Skin of body (tissue), 2 donors: ENCODE results near the gene NPEPL1. TPM values are rescaled to one million over a fixed set of nuclear protein-coding genes. Genes with fewer than 3 reads are reported as not detected.

Source experiments
- DNase-seq: peaks from one replicate; lab custom pipeline; 2025; lab: John Stamatoyannopoulos, UW
- total RNA-seq: library from RNA; depleted of rRNA; stranded (reverse); fragments of >200 nt; gene quantifications from one replicate; pipeline ENCODE4 v1.2.3, GENCODE V29; 2014

Gene NPEPL1
- total RNA-seq, 1 donor from 2014 or later, result 19.0 TPM

DNA sequence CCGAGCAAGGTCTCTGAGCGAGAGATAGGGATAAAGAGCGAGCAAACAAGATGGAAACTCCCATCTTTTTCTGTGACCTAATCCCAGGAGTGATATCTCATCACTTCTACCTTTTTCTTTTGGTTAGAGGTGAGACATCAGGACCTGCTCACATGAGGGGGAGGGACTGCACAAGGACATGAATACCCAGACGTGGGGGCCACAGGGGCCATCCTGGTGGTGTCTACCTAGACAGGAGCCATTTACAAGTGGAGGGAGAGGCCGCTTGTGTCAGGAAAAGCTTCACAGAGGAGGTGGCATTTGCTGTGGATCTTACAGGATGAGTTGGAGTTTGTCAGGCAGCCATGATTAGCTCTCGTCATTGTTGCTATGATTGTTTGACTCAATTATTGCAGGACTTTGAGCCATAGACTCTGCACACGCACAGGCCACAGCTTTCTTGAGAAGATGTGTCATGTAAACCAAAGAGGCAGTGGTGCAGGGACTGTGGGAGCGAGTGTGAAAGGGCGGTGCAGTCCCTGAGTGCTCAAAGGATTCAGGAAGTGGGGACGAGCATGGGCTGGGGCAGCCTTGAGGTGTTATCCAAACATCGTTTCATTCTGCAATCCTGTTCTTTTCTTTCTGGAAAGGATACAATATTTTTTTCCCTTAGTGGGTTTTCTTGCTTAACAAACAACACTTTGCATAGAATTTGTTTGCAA, 7.7 kb downstream of the NPEPL1 start:
- DNase-seq, result peak; percentile 44

DNA sequence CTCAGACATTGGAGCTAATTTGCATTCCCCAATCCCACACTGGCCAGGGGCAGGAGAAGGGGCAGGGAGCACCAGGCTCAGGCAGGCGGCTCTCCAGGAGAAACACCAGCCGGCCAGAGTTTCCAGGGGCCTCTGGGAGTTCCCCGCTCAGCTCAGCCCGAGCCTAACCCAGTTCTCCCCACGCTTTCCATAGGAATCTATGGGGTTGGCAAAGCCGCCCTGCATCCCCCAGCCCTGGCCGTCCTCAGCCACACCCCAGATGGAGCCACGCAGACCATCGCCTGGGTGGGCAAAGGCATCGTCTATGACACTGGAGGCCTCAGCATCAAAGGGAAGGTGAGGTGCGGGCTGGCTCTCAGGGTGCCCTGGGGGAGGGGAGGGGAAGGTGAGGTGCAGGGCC, 8.2 kb downstream of the NPEPL1 start:
- DNase-seq, result no peak

DNA sequence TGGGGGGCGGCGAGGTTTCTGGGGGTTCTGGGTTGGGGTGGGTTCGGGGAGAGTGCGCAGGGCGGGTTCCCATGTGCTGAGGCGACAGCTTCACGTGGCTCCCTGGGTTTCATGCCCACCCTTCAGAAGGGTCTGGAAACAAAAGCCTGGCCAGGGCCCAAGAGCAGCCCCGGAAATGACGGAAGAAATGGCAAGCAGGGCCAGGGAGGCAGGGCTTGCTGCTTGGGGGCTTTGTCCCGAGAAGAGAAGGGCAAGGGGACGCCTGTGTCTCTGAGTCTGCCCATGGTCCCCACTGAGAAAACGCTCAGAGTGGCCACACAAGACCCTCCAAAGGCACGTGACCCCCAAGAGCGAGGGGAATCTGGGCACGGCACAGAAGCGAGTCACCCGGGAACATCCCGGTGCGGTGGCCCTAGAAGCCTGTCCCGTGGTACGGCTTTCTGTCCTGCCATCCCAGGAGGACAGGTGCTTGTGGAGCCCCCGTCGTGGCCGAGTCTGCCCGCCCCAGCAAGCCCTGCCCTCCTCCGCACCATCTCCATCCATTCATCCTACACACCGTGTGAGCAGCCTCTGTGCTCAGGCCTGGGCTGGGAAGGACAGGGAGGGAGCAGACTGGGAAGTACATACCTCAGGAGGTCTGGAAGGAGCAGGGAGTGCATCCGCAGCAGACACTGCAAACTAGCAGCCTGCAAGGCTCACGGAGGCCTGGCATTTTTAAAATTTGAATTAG, 9.0 kb downstream of the NPEPL1 start:
- no peak for DNase-seq

DNA sequence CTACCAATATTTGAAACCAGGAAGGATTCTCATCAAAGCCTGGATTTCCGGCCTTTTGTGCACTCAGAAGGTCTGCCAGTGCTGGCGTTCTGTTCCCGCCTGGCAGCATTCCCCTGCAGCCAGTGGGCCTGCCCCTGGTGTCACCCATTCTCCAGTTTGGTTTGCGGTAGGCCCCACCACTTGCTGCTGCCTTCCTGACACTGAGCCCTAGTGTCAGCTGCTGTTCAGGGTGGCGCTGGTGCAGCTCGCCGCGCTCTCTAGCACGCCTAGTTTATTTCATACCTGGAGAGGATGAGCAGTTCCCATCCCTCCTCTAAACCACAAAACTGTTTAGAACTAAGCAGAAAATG, 9.5 kb downstream of the NPEPL1 start:
- no peak for DNase-seq

DNA sequence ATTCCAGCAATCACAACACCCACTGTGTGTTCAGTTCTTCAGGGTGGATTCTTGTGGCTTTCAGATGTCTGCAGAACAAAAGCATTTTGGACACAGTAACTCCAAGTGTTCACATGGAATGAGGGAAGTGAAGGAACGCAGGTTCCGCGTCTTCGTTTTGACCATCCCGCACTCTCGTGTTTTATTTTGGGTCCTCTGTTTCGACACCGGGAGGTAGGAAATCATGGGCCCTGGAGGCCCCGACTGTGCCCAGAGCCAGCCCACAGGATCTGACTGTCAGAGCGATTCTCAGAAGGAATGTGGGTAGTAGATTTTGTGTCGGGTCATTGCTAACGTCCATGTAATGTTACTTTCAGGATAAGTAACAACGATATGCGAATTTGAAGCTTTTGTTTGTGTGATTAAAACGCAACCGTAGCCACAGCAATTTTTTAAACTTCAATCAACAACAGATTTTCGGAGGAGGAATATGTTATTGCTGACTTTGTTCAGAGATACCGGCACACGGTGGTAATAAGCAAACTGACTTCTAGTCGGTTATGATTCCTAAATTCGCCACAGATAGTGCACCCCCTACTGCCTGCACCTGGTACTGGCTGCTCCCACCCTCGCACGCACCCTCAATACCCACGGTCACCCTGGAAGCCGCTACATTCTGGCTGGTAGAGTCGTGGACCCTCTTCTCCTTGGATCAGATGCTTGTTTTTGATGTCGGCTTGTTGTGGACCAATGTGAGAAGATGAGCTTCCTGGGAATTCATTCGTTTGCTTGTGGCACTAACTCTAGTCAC, 10.5 kb downstream of the NPEPL1 start:
- no peak for DNase-seq

DNA sequence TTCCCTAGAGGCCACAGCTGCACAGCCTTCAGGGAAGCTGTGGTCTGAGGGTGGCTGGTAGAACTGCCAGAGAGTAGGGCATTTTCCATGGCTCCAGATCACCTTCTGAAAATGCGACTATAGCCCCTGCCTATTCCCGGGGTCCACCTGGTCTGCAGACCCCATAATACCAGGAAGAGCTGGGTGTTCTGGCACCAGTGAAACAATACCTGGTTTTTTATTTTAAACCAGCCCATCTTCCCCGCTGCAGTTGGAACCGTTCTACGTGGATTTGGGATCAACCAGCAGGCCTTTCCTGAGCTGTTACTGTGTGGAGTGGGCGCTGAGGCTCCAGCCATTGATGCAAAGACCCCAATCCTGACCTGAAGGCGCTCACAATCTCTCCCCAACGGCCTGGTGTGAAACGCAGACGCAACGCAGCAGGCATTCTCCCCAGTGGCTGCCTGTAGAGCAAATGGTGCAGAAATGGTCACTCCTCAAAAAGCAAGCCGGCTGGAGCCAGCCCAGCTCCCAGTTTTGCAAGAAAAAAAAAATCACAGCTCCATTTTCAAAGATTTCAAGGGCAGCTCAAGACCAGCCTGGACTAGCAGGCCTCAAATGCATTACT, 11.3 kb downstream of the NPEPL1 start:
- DNase-seq, result no peak

DNA sequence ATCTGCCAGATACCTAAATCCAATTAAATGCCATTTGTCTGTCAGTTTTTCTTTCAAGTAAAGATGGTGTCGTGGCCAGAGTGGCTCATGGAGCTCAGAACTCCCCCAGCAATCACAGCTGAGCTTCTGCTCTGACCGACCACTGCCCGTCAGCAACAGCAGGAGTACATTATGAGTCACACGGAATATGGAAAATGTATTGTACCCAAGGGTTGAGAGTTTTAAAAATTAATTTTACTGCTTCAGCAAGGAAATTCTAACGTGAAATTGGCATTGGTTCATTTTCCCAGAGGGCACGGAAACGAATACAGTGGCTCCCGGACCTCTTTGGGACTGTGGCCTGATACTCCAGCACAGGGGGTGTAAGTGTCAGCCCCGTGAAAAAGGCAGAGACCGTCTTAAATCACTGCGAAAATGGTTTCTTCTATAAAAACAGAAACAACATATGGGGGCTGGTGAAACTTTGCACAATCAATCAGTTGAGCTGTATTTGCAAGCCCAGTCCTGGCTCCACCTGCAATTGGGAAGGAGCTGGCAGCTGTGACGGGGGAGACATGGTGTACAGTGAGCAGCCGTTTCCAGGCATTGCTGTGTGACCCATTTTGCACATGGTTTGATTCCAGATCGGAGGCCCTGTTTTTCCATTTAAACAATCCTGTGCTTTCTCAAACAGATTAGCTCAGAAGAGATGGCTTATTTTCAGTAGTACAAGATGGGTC, 12.8 kb downstream of the NPEPL1 start:
- DNase-seq, result peak; percentile 71

DNA sequence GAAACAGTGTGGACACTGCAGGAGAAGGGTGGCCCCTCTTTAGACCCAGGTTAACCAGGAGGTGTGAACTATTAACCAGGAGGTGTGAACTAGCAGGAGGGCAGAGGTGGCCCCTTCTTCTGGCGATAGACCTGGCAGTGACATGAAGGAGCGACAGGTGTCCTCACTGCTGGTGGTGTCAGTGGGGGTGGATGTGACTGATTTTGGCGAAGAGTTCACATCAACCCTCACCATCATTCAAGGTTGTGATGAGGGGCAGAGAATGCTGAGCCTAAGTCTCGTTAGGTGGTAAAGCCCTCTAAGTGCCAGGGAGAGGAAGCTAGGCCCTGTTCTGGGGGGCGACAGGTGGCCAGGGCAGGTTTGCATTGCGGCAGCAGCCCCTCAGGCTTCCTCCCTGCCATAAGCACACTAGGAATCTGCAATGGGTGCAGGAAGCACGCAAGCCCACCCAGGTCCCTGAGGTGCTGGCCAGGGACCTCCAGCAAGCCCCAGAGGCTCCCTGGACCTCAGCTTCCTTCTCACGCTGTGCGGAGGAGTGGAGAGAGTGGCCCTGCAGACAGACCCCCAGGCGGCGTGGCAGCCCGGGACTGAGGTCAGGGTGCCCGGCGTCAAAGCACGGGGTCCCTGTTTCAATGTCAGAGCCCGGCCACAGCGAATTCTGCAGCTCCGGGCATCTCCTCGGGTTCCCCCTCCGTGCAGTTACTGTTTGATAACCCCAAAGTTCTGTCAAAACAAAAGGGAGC, 13.7 kb downstream of the NPEPL1 start:
- no peak for DNase-seq

DNA sequence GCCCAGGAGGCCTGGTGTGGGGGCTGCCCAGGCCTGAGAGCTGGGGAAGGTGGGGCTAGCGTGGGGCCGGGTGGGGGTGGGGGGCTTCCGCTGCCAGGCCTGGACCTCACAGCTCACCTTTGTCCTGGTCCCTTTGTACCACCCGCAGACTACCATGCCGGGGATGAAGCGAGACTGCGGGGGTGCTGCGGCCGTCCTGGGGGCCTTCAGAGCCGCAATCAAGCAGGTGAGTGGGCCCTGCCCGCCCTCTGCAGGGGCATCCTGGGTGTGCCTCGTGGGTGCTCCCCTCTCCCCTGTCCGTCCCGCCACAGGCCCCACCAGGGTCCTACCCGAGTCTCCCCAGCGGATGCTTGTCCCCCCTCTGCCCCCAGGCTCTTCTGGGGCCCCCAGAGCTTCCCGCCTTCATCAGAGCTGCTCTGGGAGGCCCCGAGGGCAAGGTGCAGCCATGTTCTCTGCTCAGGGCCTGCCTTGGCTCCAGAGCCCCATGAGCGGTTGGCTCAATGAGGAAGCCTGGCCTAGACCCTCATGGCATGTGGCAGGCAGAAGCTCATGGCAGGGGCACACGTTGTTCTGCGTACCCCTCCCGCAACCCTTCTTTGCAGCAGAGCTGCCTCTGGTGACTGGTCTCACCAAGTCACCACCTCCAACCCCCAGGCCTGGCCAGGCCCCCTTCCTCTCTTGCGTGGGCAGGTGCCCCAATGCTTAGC, 14.5 kb downstream of the NPEPL1 start:
- DNase-seq, result no peak

DNA sequence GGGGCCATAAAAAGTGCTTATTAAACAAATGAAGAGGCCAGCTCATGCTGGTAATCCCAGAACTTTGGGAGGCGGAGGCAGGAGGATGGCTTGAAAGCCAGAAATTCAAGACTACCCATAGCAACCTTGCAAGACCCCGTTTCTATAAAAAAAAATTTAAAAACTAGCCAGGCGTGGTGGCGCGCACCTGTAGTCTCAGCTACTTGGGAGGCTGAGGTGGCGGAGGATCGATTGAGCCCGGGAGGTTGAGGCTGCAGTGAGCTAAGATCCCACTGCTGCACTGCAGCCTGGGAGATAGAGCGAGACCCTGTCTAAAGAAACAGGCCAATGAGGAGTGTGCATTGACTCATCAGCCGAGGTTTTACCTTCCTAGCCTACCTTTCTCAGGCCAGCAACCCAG, 15.2 kb downstream of the NPEPL1 start:
- DNase-seq, result no peak

DNA sequence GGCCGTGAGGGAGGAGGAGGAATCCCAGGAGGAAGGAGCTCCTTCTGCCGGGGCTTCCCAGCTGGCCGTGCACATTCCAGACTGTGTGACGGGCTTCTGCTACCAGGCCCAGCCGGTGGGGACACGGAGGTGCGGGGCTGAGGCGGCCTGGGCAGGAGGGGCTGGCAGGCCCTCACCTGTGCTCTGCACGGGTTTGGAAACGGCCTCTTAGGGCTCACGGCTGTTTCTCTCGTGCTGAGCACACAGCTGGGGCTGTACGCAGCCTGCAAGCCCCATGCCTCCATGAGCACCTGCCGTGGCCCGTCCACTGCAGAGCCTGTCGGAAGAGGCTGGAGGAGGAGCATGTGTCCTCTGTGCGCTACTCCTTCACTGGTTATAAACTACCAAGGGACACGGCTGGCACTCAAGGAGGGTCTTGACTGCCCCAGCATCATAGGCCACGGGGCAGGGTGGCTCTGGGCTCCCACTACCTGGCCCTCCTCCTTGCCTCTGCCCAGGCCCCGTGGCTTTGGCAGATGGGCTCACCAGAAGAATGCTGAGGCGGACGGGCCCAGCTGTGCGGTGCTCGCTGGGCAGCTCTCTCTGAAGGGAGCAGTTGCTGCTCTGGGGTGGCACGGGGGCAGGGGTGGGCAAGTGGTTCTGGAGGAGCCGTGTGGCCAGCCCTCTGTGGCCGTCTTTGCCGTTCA, 15.8 kb downstream of the NPEPL1 start:
- no peak for DNase-seq

DNA sequence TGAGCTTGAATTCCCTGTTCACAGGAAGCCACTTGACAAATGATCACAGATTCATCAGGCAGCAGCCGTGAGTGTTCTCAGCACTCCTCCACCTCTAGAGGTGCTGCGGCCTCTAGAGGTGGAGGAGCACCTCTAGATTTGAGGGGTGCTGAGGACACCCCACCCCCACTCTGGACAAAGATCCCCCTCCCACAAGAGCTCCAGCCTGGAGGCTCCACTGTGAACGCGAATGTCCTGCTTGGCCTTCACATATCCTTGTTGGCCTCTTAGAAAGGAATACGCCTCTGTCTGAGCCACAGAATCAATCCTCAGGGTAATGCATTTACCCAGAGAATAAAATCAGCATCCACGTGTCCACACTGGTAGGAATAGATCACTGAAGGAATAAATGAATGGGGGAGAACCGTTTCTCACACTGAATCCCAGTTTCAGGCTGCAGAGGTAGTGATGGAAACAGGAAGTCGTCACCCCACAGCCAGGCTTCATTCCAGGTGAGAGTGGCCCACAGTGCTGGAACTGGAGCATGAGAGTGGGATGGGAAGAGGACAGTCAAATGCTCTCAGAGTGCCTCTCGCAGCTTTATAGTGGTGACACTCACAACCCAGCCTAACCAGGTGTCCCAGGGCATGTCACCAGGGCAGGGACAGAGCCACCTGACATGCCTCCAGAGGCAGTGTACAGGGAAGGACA, 16.6 kb downstream of the NPEPL1 start:
- no peak for DNase-seq

DNA sequence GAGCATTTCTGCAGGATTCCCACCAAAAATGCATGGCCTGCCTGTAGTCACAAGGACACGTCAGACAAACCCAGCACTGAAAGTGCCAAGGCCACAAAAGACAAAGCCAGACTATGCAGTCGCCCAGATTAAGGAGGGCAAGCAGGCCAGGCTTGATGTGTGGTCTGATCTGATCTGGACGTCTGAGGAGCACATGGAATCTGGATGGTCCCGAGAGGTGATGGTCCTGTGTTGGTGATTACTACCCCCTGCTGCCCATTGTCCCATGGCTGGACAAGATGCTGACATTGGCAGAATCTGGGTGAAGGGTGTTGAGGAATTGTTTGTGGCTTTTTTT, 17.1 kb downstream of the NPEPL1 start:
- no peak for DNase-seq

DNA sequence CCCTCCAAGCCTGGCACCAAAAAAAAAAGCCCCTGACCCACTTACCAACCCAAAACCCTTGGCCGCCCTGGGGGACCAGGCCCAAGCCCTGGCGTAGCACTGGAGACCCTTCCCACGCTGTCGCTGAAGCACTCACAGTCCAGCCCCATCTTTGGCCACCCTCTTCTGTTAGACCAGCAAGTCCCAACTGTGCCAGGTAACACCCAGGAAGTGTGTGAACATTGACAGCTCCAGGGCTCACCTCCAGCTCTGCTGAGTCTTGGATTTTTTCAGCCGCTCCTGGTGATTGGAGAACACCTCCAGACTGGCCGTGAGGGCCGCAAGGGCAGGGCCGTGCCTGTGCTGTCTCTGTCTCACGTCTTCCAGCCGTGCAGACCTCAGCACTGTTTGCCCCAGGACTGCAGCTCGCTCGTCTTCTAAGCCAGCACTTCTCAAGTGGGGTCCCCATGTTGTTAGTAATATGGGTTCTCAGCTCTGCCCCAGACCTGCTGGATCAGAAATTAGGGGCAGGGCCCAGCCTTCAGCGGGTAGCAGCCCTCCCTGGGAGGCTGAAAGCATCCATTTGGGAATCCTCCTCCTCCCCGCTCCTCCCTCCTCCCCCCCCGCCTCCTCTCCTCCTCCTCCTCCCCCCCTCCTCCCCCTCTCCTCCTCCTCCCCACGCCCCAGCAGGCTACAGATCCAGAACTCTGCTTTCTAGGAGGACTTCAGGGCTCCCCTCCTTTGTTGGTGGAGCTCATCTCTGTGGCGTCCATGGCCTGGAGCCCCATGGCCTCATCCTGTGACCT, 18.1 kb downstream of the NPEPL1 start:
- DNase-seq, result no peak

DNA sequence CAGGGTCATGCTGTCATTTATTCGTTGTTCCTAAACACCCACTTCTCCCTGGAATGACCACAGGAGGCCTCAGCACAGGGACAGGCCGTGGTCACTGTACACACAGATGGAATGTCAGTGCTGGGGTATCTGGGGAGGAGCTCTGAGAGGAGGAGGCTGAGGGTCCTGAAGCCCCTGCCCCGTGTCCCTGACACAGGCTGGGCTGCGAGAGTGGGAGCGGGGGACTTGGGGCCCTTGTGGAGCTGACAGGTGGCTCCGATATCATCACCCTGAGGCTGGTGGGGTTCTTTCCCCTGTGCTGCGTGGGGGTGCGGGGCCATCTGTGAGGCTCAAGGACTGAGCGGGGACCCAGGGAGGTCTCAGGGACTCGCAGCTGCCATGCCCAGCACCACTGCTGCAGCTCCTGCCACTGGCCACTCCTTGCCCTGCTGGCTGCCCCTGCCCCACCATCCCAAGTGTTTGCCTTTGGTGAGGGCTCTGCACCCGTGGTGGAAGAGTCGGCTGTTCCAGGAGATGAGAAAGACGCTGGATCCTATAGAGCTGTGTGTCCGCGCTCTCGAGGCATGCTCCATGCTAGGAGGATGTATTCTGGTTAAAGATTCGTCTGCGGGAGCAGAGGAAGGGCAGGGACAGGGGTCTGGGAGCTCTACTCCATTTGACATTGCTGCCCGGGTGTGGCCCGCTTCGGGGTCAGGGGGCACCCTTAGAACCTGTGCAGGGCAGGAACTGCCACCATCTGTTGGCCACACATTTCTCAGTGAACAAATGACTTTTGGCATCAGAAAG, 18.9 kb downstream of the NPEPL1 start:
- no peak for DNase-seq

DNA sequence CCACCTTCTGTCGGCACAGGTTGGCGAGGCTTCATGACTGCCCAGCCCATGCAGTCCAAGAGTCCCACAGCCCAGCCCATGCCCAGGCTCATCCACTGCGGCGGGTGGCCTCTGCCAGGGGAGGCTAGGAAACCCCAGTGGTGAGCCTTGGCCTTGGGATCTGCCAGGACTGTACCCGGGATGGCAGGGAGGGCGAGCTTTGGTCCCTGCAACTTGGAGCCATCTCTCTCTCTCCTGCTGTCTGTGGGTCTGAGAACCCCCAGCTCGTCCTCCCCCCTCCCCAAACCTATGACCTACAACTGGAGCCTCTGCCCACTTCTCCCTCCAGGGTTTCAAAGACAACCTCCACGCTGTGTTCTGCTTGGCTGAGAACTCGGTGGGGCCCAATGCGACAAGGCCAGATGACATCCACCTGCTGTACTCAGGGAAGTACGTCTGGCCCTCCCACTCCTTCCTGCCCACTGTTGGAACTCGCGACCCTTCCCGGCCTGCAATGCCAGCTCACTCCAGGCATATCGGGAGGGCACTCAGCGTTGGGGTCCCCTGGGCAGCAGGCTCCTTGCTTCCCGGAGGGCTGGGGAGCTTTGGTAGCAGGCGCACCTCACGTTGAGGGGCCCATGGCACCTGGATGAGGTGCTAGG, 19.7 kb downstream of the NPEPL1 start:
- no peak for DNase-seq
